ENCODE results near the gene PPP6R2. TPM values are rescaled to one million over a fixed set of nuclear protein-coding genes. Genes with fewer than 3 reads are reported as not detected.

The PPP6R2 gene
- total RNA-seq, 1 experiment from 2014 or later: 61.3 TPM

DNA sequence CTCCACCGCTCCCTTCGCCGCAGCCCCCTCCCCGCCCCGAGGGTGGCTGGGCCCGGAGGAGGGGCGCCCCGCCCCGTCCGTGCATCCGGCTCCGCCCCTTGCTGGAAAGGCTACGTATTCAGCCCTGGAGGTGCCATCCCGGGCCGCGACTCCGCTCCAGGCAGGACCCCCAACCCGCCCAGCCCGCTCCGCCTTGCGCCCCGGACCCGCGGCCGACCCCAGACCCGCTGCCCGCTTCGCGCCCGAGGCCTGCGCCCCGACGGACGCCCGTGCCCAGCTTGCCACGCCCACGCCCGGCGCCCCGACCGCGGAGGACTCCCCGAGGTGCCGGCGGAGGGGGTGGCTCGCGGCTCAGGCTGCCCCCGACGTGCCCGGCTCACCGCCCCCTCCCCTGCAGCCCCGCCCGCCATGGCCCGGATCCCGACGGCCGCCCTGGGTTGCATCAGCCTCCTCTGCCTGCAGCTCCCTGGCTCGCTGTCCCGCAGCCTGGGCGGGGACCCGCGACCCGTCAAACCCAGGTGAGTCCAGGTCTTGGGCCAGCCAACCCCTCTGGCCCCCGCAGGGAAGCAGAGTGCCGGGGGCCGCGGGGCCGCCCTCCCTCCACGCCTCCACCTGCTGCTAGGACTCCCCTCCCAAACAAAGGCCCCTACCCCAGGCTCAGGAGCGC, 138.4 kb downstream of the PPP6R2 start, which contains the start of gene ADM2:
Gene ADM2 (plus strand): TSS at position 104 of the 667 bp plus-strand sequence. CDS start 305 bp downstream, at position 409.
- no peaks in the 10 kb centered on the region for H3K79me2 ChIP-seq (ENCODE audit: insufficient read depth, low read length)
- peak within 1 kb of the TSS; percentile 65 for H3K9ac ChIP-seq (ENCODE audit: low read length)
- peaks cover 8 to 32% of the 10 kb centered on the region in 2 experiments; a peak in 3 of 4 replicates for H3K4me1 ChIP-seq (ENCODE audit: control insufficient read depth in 1 of 2, insufficient read depth in 2 of 2, low read length in 2 of 2)
- peak within 1 kb of the TSS; percentile 94 for H3K4me2 ChIP-seq (ENCODE audit: low read length)
- DNase-seq (ENCODE audit: low read depth, low spot score) (no peak), ATAC-seq (peak; percentile 84)
- H4K20me1 ChIP-seq (ENCODE audit: insufficient read depth): no peaks in the 10 kb centered on the region
- intact Hi-C loops (cut with micrococcal nuclease): no loop called here
- ChIA-PET RAD21 (ENCODE audit: low non-redundant PET in 1 of 2, low total read pairs in 2 of 2, uncharacterized antibody in 2 of 2, unreplicated experiment in 2 of 2) (no interaction called here), POLR2A (no interaction called here), CTCF (no interaction called here)
- H3K27ac ChIP-seq (ENCODE audit: low read depth, low read length): peak within 1 kb of the TSS; percentile 56; the same call in 1 of the 2 replicates
- BruUV-seq (replicated peaks): no TSS peak
- H3K9me3 ChIP-seq (ENCODE audit: control insufficient read depth in 1 of 2, insufficient read depth in 1 of 2, low read depth in 1 of 2, low read length in 2 of 2): no peaks in the 10 kb centered on the region
- H3K9me2 ChIP-seq (ENCODE audit: insufficient read depth): no peaks in the 10 kb centered on the region
- no peaks in the 10 kb centered on the region for H3K36me3 ChIP-seq (ENCODE audit: control insufficient read depth in 1 of 2, insufficient read depth in 2 of 2, low read length in 2 of 2)
- TF ChIP-seq ZFX (IDR thresholded peaks at IDR 0.05): peak; percentile 27; the same call in 1 of the 2 replicates
- peak; percentile 44; the same call in 1 of the 2 replicates for TF ChIP-seq POLR2AphosphoS5 (IDR thresholded peaks at IDR 0.05; ENCODE audit: low read depth, low read length)
- no peak for TF ChIP-seq CBX3 (IDR thresholded peaks at IDR 0.05; ENCODE audit: low read depth)
- H3K4me3 ChIP-seq (replicated peaks in 1 of 2; ENCODE audit: low read depth in 1 of 2, low read length in 2 of 2): peak within 1 kb of the TSS; percentile 71 to 76
- no peaks in the 10 kb centered on the region for H3K27me3 ChIP-seq (ENCODE audit: insufficient read depth, low read length)
- H2AFZ ChIP-seq (ENCODE audit: low read depth, low read length, poor library complexity, severe bottlenecking): no peak within 1 kb of the TSS

DNA sequence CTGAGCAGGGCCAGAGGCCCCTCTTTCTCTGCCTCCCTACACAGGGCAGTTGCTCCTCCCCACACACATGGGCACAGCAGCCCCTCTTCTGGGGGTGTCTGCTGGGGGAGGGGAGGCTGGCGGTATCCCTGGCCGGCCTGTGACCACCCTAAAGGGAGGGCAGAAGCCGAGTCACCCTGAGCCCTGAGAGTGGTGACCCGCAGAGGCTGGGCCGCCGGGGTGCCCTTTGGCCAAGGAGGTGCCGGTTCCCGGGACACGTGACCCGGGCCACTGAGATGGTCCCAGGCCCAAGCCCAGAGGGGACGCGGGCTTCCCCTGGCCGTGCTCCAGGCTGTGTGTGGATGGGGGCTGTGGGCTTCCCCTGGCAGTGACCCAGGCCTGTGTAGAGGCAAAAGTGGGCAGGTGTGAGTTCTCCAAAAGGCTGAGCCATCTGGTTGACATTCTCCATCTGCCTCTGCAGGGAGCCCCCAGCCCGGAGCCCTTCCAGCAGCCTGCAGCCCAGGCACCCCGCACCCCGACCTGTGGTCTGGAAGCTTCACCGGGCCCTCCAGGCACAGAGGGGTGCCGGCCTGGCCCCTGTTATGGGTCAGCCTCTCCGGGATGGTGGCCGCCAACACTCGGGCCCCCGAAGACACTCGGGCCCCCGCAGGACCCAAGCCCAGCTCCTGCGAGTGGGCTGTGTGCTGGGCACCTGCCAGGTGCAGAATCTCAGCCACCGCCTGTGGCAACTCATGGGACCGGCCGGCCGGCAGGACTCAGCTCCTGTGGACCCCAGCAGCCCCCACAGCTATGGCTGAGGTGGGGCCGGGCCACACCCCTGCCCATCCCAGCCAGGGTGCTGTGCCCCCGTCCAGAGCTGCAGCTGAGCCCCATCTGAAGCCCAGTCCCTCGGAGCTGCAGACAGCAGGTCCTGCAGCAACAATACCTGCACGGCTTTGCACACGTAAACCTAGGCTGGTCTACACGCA, 139.3 kb downstream of the PPP6R2 start:
- H3K9ac ChIP-seq (ENCODE audit: low read length): peak overlapping the region; percentile 65
- H3K4me2 ChIP-seq (ENCODE audit: low read length): peak overlapping the region; percentile 94
- peak overlapping the region; percentile 71 to 76 for H3K4me3 ChIP-seq (replicated peaks in 1 of 2; ENCODE audit: low read depth in 1 of 2, low read length in 2 of 2)
- peaks cover 8 to 32% of the 10 kb centered on the region in 2 experiments; a peak in 3 of 4 replicates for H3K4me1 ChIP-seq (ENCODE audit: control insufficient read depth in 1 of 2, insufficient read depth in 2 of 2, low read length in 2 of 2)
- no peak overlapping the region for H2AFZ ChIP-seq (ENCODE audit: low read depth, low read length, poor library complexity, severe bottlenecking)
- no peak for DNase-seq (ENCODE audit: low read depth, low spot score)
- peak; percentile 4; the same call in 1 of the 2 replicates for ATAC-seq
- H4K20me1 ChIP-seq (ENCODE audit: insufficient read depth): no peaks in the 10 kb centered on the region
- H3K79me2 ChIP-seq (ENCODE audit: insufficient read depth, low read length): no peaks in the 10 kb centered on the region
- ChIA-PET CTCF (no interaction called here), POLR2A (no interaction called here), RAD21 (ENCODE audit: low non-redundant PET in 1 of 2, low total read pairs in 2 of 2, uncharacterized antibody in 2 of 2, unreplicated experiment in 2 of 2) (no interaction called here)
- no TSS peak for BruUV-seq (replicated peaks)
- H3K27ac ChIP-seq (ENCODE audit: low read depth, low read length): peak overlapping the region; percentile 56; the same call in 1 of the 2 replicates
- no peaks in the 10 kb centered on the region for H3K9me2 ChIP-seq (ENCODE audit: insufficient read depth)
- H3K36me3 ChIP-seq (ENCODE audit: control insufficient read depth in 1 of 2, insufficient read depth in 2 of 2, low read length in 2 of 2): no peaks in the 10 kb centered on the region
- H3K9me3 ChIP-seq (ENCODE audit: control insufficient read depth in 1 of 2, insufficient read depth in 1 of 2, low read depth in 1 of 2, low read length in 2 of 2): no peaks in the 10 kb centered on the region
- no peaks in the 10 kb centered on the region for H3K27me3 ChIP-seq (ENCODE audit: insufficient read depth, low read length)
- TF ChIP-seq, protein P1, sequence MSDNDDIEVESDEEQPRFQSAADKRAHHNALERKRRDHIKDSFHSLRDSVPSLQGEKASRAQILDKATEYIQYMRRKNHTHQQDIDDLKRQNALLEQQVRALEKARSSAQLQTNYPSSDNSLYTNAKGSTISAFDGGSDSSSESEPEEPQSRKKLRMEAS (IDR thresholded peaks at IDR 0.05): no peak
- TF ChIP-seq JUND (IDR thresholded peaks at IDR 0.05) (no peak), ZFX (IDR thresholded peaks at IDR 0.05) (no peak), FOSL1 (IDR thresholded peaks at IDR 0.05; ENCODE audit: low read depth) (no peak), EGR1 (IDR thresholded peaks at IDR 0.05; ENCODE audit: low read depth) (no peak)
- TF ChIP-seq, protein P2, sequence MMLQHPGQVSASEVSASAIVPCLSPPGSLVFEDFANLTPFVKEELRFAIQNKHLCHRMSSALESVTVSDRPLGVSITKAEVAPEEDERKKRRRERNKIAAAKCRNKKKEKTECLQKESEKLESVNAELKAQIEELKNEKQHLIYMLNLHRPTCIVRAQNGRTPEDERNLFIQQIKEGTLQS (IDR thresholded peaks at IDR 0.05): no peak
- intact Hi-C loops (cut with micrococcal nuclease): no loop called here
